T-helper 9 cell (primary cell): ENCODE measurements around the gene MYRFL.

Experiments used
- DNase-seq: peaks from one replicate; pipeline ENCODE4 v3.0.0-alpha.2; 2020

MYRFL gene

DNA sequence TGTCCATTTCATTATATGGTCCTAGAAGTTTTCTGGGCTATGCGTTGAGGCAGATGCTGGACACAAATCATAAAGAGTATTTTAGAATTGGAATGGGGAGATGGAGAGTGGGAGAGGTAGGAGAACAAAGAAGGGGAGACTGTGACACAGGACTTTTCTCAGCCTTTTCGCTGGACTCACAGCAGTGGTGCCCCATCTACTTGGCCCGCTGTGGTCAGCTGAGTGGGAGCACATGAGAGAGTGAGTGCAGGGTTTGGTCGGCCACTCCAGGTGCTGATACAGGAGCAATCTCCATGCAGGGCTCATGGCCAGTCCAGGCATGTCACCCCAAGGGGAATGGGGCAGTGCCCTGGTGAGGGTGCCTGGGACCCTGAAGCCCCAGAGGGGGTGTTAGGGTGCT lies 109.0 kb downstream of the MYRFL start:
- no peak for DNase-seq

GRCh38 chr12:69935651-69936100 lies 110.6 kb downstream of the MYRFL start:
- no peak for DNase-seq

DNA sequence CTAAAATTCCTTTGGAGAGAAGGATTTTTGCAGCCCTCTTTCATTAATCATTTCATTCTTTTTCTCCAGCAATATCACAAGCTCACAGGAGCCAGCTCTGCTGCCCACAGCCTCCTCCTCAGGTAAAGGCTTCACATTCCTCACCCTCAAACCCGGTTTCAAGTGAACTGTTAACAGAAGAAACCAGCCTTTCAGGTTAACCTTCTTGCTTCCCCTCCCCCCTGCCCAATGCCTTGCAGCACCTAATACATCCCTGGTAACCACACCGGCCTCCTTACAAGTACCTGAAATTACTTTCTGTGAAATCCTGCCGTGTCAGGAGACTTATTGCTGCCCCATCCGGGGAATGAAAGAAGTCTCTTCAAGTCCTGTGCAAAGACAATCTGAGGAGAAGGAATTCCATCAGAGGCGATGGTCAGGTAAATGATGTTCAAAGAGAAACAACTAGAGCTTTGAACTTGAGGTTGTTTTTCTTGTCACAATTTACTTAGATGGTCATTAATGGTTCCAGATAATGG lies 111.2 kb downstream of the MYRFL start:
- DNase-seq: no peak

DNA sequence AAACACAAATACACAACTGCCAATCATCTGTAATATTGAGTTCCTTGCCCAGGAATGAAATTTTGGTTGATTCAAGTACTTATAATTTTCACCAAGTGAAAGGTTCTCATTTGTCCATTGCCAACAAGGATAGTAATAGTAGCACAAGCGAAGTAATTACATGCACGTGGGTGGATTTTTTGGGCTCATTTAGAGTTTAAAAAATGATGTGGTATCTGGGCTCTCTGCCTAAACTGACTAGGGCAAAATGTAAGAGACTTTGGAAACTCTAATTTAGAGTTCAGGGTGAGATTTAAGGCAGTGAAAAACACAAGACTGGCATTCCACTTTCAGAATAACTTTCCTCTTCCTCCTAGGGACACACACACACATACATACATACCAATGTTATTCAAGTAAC lies 111.7 kb downstream of the MYRFL start:
- DNase-seq: no peak

GRCh38 chr12:69947123-69947522 lies 122.1 kb downstream of the MYRFL start:
- no peak for DNase-seq

DNA sequence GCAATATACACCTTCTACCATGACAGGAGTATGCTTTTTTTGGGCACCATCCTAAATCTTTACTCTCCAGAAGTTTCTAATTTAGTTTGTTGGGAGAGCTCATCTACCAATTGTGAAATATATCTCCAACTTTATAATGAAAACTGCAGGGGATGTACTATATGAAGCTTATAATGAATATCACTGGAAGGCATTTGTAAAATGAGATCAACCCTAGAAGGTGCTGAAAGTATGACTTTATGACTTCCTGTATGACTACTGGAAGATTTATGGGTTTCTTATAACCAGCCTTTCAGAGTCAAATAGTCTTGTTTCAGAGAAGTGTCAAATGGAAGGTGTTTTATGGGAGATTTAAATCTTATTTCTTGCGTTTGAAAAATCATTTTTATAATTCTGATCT lies 122.9 kb downstream of the MYRFL start:
- no peak for DNase-seq

DNA sequence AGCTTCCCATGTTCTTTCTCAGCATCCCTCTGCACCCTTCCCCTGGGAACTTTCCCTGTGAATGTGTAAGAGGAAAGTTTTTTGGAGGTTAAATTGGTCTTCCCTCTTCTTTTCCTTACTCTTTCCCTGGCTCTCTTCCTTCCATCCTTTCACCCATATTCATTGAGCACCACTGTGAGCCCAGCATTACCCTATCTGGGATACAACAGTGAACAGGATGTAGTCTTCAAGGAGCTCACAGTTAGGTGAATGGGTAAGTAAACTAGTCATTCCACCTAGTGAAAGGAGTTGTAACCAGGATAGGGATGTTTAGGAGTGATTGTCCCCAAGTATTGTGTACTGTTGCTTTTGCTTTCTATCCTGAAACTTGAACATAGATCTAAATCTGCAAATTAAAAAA lies 123.8 kb downstream of the MYRFL start:
- DNase-seq: no peak

GRCh38 chr12:69949311-69950002 lies 124.4 kb downstream of the MYRFL start:
- DNase-seq: no peak

GRCh38 chr12:69951108-69951507 lies 126.1 kb downstream of the MYRFL start:
- no peak for DNase-seq

DNA sequence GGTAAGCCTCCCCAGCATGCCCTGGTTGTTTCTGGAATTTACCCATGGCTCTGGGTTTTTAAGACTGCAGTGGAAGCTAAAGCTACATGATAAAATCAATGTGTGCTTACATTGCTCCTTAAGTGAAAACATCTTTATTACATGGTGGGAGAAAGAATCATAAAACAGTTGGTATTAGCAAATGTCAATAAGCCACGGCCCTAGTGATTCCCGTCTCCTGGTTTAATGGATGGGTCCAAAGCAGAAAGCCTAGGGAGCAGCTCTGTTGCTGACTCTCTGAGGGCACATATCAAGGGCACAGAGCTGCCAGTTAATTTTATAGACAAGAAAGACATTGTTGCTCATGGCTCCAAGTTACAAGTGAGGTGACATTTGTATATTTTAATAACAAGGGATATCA lies 127.9 kb downstream of the MYRFL start:
- DNase-seq: no peak

- no peak for DNase-seq
Measured at GRCh38 chr12:69961246-69961645, 136.2 kb downstream of the MYRFL start.

DNA sequence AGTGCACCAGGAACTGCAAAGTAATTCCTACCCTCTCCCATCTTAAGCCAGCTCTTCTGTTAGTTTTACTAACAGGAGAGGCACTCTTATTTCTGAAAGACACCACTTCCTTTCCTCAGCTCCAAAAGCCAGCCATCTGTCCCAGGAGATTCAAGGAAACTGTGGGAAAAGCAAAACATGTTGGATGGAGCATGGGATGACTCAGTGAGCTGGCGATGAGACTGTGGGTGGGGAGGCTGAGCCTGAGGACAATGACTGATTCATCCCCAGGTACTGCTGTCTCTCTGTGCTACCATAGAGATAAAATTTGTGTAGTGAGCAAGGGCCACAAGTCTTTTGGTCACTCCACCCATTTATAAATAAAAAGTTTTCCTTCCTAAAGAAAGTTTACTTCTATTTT lies 141.4 kb downstream of the MYRFL start:
- no peak for DNase-seq

- DNase-seq: no peak
Measured at GRCh38 chr12:69966839-69967238, 141.8 kb downstream of the MYRFL start.

DNA sequence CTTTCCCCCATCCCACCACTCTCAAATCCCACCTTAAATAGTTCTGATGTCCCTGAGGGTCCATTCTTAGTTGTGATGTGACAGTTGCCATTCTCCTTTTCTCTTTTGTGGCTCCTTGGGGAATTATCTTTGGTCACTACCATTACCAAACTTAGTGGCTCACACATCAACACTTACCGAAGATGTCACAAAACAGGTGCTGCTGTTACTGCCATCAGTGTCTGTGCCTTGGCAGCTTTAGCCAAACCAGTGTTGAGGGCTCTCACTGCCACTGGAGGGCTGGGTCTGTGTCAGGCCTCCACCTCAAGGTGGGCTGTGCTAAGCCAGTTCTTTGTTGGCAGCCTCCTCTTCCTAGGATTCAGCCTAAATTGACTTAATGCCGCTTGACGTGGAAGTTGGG lies 144.0 kb downstream of the MYRFL start:
- no peak for DNase-seq

GRCh38 chr12:69972136-69972535 lies 147.1 kb downstream of the MYRFL start:
- no peak for DNase-seq

- no peak for DNase-seq
Measured at GRCh38 chr12:69978020-69978419, 153.0 kb downstream of the MYRFL start.

DNA sequence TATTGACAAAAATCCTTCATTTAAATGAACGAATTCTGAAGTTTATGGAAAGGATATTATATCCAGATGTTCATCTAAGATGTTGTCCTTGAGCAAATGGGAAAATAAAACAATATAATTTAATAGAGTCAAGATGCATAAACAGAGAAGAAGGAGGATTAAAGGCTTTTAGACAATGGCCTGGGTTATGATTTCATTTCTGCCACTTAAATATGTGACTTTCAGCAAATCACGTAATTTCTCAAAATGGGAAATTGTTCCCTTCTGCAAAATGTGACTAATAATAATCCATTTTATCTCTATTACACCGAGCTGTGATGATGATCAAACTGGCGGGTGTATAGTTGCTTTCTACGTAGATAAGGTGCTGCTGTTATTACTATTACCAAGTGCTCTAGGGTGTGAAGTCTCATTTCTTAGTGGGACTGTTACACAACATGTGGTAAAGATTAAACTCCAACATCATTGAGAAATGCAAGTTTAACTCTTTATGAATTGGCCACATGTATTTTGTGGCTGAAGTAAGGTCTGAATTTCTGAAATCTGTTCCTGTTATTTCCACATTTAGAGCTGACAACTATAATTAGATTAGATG lies 157.0 kb downstream of the MYRFL start:
- no peak for DNase-seq

DNA sequence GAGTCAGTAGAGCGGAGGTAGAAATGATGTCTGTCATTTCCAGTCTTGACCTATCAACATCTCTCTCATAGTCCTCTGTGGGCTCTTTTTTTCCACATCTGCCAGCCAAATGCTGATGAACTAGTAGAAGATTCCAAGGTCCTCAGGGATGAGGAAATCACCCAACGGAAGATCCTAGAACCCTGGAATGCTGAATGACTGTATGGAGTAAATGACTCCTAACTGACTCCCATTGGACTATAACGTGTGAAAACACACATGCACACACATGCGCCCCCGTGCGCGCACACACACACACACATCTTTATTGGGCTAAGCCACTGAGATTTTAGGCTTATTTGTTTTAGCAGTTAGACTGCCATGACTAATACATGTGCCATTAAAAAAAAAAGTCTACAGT lies 159.2 kb downstream of the MYRFL start:
- no peak for DNase-seq

DNA sequence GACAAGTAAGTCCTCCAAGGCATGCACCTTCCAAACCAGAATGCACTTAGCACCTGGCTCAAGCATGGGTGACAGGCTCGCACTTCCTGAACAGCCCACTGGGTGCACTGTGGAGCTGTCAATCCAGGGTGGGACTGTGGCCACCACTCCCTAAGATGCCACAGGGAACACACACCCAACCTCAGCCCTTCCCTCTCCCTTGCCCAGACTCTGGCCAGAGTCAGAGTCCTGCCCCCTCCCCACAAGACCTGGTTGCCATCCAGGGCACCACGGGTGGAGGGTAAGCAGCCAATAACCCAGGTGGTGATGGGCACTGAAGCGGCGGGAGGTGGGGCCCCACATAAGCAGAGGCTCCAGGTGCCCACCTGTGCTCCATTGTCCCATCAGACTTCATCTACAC lies 160.6 kb downstream of the MYRFL start:
- DNase-seq: no peak

DNA sequence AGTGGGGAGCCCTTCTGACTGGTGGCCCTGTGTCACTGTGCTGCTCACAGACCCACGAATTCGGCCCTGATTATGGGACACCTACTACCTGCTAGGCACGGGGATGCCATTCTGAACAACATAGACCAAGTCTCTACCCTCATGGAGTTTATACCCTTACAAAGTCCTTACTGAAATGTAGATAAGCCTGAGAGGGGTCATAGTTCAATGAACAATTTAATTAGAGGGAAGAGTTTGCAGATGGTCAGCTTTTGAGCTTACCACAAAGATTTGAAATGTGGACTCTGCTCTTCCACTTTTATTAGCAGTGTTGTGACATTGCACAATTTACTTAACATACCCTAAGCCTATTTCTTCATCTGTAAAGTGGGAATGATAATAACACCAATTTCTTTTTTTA lies 161.1 kb downstream of the MYRFL start:
- no peak for DNase-seq

DNA sequence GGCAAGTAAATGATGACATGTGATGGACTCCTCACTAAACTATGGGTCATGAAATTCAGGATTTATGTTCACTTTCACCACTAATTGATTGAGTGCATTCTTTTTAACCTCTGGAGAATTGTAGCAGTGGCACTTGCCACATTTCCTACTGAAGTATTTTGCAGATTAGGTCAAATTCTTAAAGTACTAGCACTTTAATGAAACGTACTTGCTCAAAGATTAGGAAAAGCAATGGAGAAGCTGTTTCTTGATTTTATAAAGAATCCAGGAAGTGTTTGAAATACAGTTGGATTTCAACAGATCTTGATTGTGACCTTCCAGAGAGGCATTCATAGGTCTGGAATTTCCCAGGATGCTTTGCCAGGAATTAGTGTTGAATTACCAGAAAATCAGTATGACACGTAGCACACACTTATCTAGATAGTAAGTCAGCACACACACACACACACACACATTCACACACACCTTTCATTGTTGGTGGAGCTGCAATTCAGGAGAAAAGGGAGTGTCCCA lies 162.6 kb downstream of the MYRFL start:
- DNase-seq: no peak

- no peak for DNase-seq
Measured at GRCh38 chr12:69988481-69989321, 163.7 kb downstream of the MYRFL start.

GRCh38 chr12:69991690-69992288 lies 166.8 kb downstream of the MYRFL start:
- DNase-seq: no peak
